Neural cell (in vitro differentiated cells): Measurements from ENCODE around the gene PPM1N. TPM values are rescaled to one million over a fixed set of nuclear protein-coding genes. Genes with fewer than 3 reads are reported as not detected.

Source experiments
- H2AFZ ChIP-seq: fragments of 200-600, 300-800 bp; sonication (generic), shearing (Covaris generic); 2 replicates; pipeline ENCODE4 v1.6.0; 2014; ENCODE audit warnings: low read depth, mild to moderate bottlenecking, antibody characterized with exemption, low read length, moderate library complexity
- H3F3A ChIP-seq: fragments of 200-600 bp; shearing (Covaris generic); 2 replicates; pipeline ENCODE4 v1.6.1; 2016; ENCODE audit warnings: mild to moderate bottlenecking, moderate library complexity, mixed read lengths, antibody characterized with exemption, low read length; ENCODE audit not compliant: insufficient read depth, poor library complexity, severe bottlenecking
- H3K27ac ChIP-seq: fragments of 200-600, 300-800 bp; sonication (generic), shearing (Covaris generic); 2 replicates; pipeline ENCODE4 v1.5.1; 2014; ENCODE audit warnings: mild to moderate bottlenecking, low read length, moderate library complexity
- H3K27me3 ChIP-seq: fragments of 300-800, 200-600 bp; sonication (generic), shearing (Covaris generic); 2 replicates; pipeline ENCODE4 v1.6.0; 2014; ENCODE audit warnings: mild to moderate bottlenecking, low read depth, low read length, moderate library complexity; ENCODE audit not compliant: insufficient read depth
- H3K36me3 ChIP-seq: fragments of 300-800, 200-600 bp; sonication (generic), shearing (Covaris generic); 2 replicates; pipeline ENCODE4 v1.5.1; 2014; ENCODE audit warnings: mild to moderate bottlenecking, antibody characterized with exemption, low read length, moderate library complexity; ENCODE audit not compliant: insufficient read depth
- H3K4me2 ChIP-seq: fragments of 300-800, 200-600 bp; sonication (generic), shearing (Covaris generic); 2 replicates; pipeline ENCODE4 v1.6.0; 2014; ENCODE audit warnings: mild to moderate bottlenecking, low read length
- H3K4me3 ChIP-seq: fragments of 300-800, 200-600 bp; sonication (generic), shearing (Covaris generic); 2 replicates; pipeline ENCODE4 v1.5.1; 2014; ENCODE audit warnings: mild to moderate bottlenecking, low read length, moderate library complexity
- H3K79me2 ChIP-seq: fragments of 200-600 bp; shearing (Covaris generic); replicated peaks from 2 replicates; pipeline ENCODE4 v1.6.0; 2014; ENCODE audit warnings: mild to moderate bottlenecking, low read length, moderate library complexity; ENCODE audit not compliant: insufficient read depth
- H3K9ac ChIP-seq: fragments of 300-800, 200-600 bp; sonication (generic), shearing (Covaris generic); 2 replicates; pipeline ENCODE4 v1.6.1; 2016; ENCODE audit warnings: mild to moderate bottlenecking, low read length, mixed read lengths
- H3K9me2 ChIP-seq: fragments of 200-600 bp; shearing (Covaris generic); 2 replicates; pipeline ENCODE4 v1.6.1; 2016; ENCODE audit warnings: mild to moderate bottlenecking, low read length, mixed read lengths; ENCODE audit not compliant: insufficient read depth
- H3K9me3 ChIP-seq: fragments of 200-600, 300-800 bp; sonication (generic), shearing (Covaris generic); 2 replicates; pipeline ENCODE4 v1.6.1; 2016; ENCODE audit warnings: mild to moderate bottlenecking, mixed run types, low read length, moderate library complexity, mixed read lengths
- H4K20me1 ChIP-seq: fragments of 200-600 bp; shearing (Covaris generic); 2 replicates; pipeline ENCODE4 v1.6.1; 2016; ENCODE audit warnings: mild to moderate bottlenecking, mixed run types; ENCODE audit not compliant: insufficient read depth
- CTCF ChIP-seq: fragments of 450-650 bp; IDR thresholded peaks from 2 replicates; pipeline ENCODE4 v1.5.1; 2014; ENCODE audit warnings: antibody characterized with exemption, mild to moderate bottlenecking, moderate library complexity; ENCODE audit not compliant: poor library complexity, severe bottlenecking
- EP300 ChIP-seq: fragments of 450-650 bp; conservative IDR thresholded peaks from 2 replicates; pipeline ENCODE4 v1.6.1; 2014; ENCODE audit warnings: antibody characterized with exemption, mild to moderate bottlenecking, moderate library complexity; ENCODE audit not compliant: poor library complexity, severe bottlenecking
- MXI1 ChIP-seq: fragments of 450-650 bp; conservative IDR thresholded peaks from 2 replicates; pipeline ENCODE4 v1.6.1; 2014; ENCODE audit warnings: antibody characterized with exemption, mild to moderate bottlenecking; ENCODE audit not compliant: poor library complexity, severe bottlenecking
- POLR2AphosphoS5 ChIP-seq: IDR thresholded peaks from 2 replicates; pipeline ENCODE4 v1.6.1; 2012
- RAD21 ChIP-seq: fragments of 450-650 bp; conservative IDR thresholded peaks from 2 replicates; pipeline ENCODE4 v1.6.1; 2014; ENCODE audit warnings: antibody characterized with exemption, mild to moderate bottlenecking, moderate library complexity
- REST ChIP-seq: IDR thresholded peaks from 2 replicates; pipeline ENCODE4 v1.6.1; 2012; ENCODE audit warnings: borderline replicate concordance
- SMC3 ChIP-seq: fragments of 450-650 bp; conservative IDR thresholded peaks from 2 replicates; pipeline ENCODE4 v1.6.1; 2014; ENCODE audit warnings: antibody characterized with exemption, mild to moderate bottlenecking, moderate library complexity; ENCODE audit not compliant: poor library complexity
- TAF1 ChIP-seq: IDR thresholded peaks from 2 replicates; pipeline ENCODE4 v1.6.1; 2012; ENCODE audit warnings: low read depth
- polyA plus RNA-seq: library from polyadenylated mRNA; depleted of rRNA; stranded (reverse); fragments of >200 nt; gene quantifications from 2 replicates; pipeline ENCODE4 v1.2.3, GENCODE V29; 2014

The PPM1N gene
- polyA plus RNA-seq, 1 donor from 2014 or later = 1.0 TPM

DNA sequence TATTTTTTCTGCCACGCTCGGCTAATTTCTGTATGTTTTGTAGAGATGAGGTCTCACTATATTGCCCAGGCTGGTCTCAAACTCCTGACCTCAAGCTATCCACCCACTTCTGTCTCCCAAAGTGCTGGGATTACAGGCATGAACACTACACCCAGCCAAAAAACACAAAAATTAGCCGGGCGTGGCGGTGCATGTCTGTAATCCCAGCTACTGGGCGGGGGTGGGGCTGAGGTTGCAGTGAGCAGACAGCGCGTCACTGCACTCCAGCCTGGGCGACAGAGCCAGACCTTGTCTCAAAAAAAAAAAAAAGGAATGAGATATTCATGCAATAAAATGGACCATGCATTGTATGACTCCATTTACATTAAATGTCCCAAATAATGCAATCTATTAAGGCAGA lies 41.2 kb downstream of the PPM1N start:
- H3K4me2 ChIP-seq = no peak overlapping the region
- H3K4me3 ChIP-seq = no peak overlapping the region
- no peaks in the 10 kb centered on the region for H4K20me1 ChIP-seq
- H3K9me3 ChIP-seq = no peaks in the 10 kb centered on the region
- no peaks in the 10 kb centered on the region for H3K9me2 ChIP-seq
- H2AFZ ChIP-seq = no peak overlapping the region
- H3K27ac ChIP-seq = no peak overlapping the region
- H3K27me3 ChIP-seq = no peaks in the 10 kb centered on the region
- TF ChIP-seq RAD21 = no peak
- no peak for TF ChIP-seq CTCF
- no peak for TF ChIP-seq SMC3
- no peak for TF ChIP-seq REST
- TF ChIP-seq POLR2AphosphoS5 = no peak
- H3K9ac ChIP-seq = no peak overlapping the region
- no peaks in the 10 kb centered on the region for H3K79me2 ChIP-seq
- H3K36me3 ChIP-seq = no peaks in the 10 kb centered on the region
- no peaks in the 10 kb centered on the region for H3F3A ChIP-seq

DNA sequence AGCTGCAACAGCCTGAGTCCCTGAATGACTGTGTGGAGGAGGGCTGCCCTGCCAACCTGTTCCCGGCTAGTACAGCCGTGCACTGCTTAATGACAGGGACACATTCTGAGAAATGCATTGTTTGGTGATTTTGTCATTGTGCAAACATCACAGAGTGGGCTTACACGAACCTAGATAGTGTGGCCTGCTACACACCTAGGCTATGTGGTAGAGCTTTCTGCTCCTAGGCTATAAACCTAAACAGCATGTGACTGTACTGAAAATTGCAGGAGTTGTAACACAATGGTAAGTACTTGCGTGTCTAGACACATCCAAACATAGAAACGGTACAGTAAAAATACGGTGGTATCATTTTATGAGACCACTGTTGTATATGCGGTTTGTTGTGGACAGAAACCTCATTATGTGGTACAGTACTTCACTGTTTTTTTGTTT lies 44.0 kb downstream of the PPM1N start:
- no peak overlapping the region for H2AFZ ChIP-seq
- H3K9ac ChIP-seq = no peak overlapping the region
- no peaks in the 10 kb centered on the region for H3K36me3 ChIP-seq
- TF ChIP-seq EP300 = no peak
- TF ChIP-seq MXI1 = no peak
- TF ChIP-seq TAF1 = no peak
- TF ChIP-seq CTCF = no peak
- no peak overlapping the region for H3K4me2 ChIP-seq
- H4K20me1 ChIP-seq = no peaks in the 10 kb centered on the region
- H3K4me3 ChIP-seq = no peak overlapping the region
- H3K27me3 ChIP-seq = no peaks in the 10 kb centered on the region
- no peak overlapping the region for H3K27ac ChIP-seq
- no peaks in the 10 kb centered on the region for H3F3A ChIP-seq
- no peaks in the 10 kb centered on the region for H3K9me3 ChIP-seq
- no peaks in the 10 kb centered on the region for H3K79me2 ChIP-seq
- no peaks in the 10 kb centered on the region for H3K9me2 ChIP-seq
